Measurements from ENCODE around the gene GBX1.

DNA sequence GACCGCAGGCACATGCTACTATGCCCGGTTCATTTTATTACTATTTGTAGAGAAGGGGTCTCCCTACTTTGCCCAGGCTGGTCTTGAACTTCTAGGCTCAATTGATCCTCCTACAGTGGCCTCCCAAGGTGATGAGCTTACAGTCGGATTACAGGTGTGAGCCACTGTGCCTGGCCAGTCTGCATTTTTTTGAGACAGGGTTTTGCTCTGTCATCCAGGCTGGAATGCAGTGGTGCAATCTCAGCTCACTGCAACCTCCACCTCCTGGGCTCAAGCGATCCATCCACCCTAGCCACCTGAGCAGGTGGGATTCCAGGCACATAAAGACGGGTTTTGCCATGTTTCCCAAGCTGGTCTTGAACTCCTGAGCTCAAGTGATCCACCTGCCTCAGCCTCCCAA, 45.1 kb upstream of the GBX1 start:
- TF ChIP-seq, protein P1, sequence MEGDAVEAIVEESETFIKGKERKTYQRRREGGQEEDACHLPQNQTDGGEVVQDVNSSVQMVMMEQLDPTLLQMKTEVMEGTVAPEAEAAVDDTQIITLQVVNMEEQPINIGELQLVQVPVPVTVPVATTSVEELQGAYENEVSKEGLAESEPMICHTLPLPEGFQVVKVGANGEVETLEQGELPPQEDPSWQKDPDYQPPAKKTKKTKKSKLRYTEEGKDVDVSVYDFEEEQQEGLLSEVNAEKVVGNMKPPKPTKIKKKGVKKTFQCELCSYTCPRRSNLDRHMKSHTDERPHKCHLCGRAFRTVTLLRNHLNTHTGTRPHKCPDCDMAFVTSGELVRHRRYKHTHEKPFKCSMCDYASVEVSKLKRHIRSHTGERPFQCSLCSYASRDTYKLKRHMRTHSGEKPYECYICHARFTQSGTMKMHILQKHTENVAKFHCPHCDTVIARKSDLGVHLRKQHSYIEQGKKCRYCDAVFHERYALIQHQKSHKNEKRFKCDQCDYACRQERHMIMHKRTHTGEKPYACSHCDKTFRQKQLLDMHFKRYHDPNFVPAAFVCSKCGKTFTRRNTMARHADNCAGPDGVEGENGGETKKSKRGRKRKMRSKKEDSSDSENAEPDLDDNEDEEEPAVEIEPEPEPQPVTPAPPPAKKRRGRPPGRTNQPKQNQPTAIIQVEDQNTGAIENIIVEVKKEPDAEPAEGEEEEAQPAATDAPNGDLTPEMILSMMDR (IDR thresholded peaks at IDR 0.05): no peak
- TF ChIP-seq NR1H2 (CRISPR knock-in tag; IDR thresholded peaks at IDR 0.05) (no peak), RELA (CRISPR knock-in tag; IDR thresholded peaks at IDR 0.05; ENCODE audit: borderline replicate concordance) (no peak), MYBL2 (CRISPR knock-in tag; IDR thresholded peaks at IDR 0.05) (no peak), ZNF317 (CRISPR knock-in tag; IDR thresholded peaks at IDR 0.05; ENCODE audit: borderline replicate concordance, low read depth) (no peak), NR3C1 (CRISPR knock-in tag; conservative IDR thresholded peaks at IDR 0.05; ENCODE audit: low read depth) (no peak), ETV6 (CRISPR knock-in tag; IDR thresholded peaks at IDR 0.05) (no peak), ESRRA (CRISPR knock-in tag; IDR thresholded peaks at IDR 0.05; ENCODE audit: borderline replicate concordance) (no peak), ZNF121 (CRISPR knock-in tag; IDR thresholded peaks at IDR 0.05) (no peak)
- TF ChIP-seq, protein P2, sequence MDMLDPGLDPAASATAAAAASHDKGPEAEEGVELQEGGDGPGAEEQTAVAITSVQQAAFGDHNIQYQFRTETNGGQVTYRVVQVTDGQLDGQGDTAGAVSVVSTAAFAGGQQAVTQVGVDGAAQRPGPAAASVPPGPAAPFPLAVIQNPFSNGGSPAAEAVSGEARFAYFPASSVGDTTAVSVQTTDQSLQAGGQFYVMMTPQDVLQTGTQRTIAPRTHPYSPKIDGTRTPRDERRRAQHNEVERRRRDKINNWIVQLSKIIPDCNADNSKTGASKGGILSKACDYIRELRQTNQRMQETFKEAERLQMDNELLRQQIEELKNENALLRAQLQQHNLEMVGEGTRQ (CRISPR knock-in tag; IDR thresholded peaks at IDR 0.05): no peak
- TF ChIP-seq, protein P3, sequence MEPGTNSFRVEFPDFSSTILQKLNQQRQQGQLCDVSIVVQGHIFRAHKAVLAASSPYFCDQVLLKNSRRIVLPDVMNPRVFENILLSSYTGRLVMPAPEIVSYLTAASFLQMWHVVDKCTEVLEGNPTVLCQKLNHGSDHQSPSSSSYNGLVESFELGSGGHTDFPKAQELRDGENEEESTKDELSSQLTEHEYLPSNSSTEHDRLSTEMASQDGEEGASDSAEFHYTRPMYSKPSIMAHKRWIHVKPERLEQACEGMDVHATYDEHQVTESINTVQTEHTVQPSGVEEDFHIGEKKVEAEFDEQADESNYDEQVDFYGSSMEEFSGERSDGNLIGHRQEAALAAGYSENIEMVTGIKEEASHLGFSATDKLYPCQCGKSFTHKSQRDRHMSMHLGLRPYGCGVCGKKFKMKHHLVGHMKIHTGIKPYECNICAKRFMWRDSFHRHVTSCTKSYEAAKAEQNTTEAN (CRISPR knock-in tag; IDR thresholded peaks at IDR 0.05): no peak
- TF ChIP-seq, protein P4, sequence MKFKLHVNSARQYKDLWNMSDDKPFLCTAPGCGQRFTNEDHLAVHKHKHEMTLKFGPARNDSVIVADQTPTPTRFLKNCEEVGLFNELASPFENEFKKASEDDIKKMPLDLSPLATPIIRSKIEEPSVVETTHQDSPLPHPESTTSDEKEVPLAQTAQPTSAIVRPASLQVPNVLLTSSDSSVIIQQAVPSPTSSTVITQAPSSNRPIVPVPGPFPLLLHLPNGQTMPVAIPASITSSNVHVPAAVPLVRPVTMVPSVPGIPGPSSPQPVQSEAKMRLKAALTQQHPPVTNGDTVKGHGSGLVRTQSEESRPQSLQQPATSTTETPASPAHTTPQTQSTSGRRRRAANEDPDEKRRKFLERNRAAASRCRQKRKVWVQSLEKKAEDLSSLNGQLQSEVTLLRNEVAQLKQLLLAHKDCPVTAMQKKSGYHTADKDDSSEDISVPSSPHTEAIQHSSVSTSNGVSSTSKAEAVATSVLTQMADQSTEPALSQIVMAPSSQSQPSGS (CRISPR knock-in tag; IDR thresholded peaks at IDR 0.05; ENCODE audit: borderline replicate concordance, low read depth): no peak
- TF ChIP-seq, protein P5, sequence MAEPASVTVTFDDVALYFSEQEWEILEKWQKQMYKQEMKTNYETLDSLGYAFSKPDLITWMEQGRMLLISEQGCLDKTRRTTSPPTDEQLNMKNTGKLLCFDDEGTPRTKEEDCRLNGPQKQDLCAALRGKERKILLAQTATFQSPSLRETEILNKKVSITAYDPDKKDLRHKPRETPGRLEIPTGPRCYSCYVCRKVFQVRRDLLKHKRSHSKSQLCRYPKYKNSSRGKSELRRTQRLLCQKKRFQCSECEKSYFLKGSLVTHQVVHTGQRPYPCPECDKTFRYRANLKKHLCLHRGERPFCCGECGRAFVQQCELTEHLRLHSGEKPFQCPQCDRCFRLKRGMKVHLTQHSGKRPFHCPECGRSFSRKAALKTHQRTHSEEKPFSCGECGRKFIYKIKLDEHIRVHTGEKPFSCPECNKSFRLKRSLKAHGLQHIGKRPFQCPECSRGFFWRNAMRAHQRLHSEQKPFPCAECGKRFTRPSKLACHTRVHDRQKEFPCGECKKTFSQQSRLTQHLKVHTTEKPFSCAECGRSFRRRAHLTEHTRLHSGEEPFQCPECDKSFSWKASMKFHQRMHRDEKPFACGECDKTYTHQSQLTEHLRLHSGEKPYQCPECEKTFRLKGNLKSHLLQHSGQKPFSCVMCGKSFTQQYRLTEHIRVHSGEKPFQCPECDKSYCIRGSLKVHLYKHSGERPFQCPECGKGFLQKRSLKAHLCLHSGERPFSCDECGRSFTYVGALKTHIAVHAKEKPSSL (CRISPR knock-in tag; conservative IDR thresholded peaks at IDR 0.05): no peak
